HEK293T (cell line): ENCODE measurements around the gene LCLAT1.

Experiments used
- CTCF ChIA-PET: fragments of 350-600 bp; formaldehyde crosslinking; extraction: SDS; loops from one replicate; lab custom pipeline; 2021; ENCODE audit warnings: antibody characterized with exemption, inconsistent platforms; lab: Yijun Ruan, JAX
- POLR2A ChIA-PET: fragments of 350-600 bp; formaldehyde crosslinking; extraction: SDS; loops from one replicate; lab custom pipeline; 2020; ENCODE audit warnings: antibody characterized with exemption, inconsistent platforms; lab: Yijun Ruan, JAX
- DNase-seq: peaks from one replicate; pipeline ENCODE4 v3.0.0; 2012; ENCODE audit warnings: mixed read lengths; ENCODE audit errors: extremely low spot score
- ARNT ChIP-seq: fragments of 450-650 bp; IDR thresholded peaks from 2 replicates; pipeline ENCODE4 v1.6.1; 2017; ENCODE audit warnings: mild to moderate bottlenecking
- BHLHE40 ChIP-seq: fragments of 450-650 bp; IDR thresholded peaks from 2 replicates; pipeline ENCODE4 v1.6.1; 2016; ENCODE audit warnings: mild to moderate bottlenecking, moderate library complexity, borderline replicate concordance
- CTBP1 ChIP-seq: fragments of 450-650 bp; IDR thresholded peaks from 2 replicates; pipeline ENCODE4 v1.6.1; 2016; ENCODE audit warnings: borderline replicate concordance
- ELF4 ChIP-seq: fragments of 450-650 bp; IDR thresholded peaks from 2 replicates; pipeline ENCODE4 v1.6.1; 2017; ENCODE audit warnings: antibody characterized with exemption
- FOXA1 ChIP-seq: fragments of 450-650 bp; IDR thresholded peaks from 2 replicates; pipeline ENCODE4 v1.6.1; 2016; ENCODE audit warnings: mild to moderate bottlenecking
- FOXK2 ChIP-seq: fragments of 450-650 bp; IDR thresholded peaks from 2 replicates; pipeline ENCODE4 v1.6.1; 2016; ENCODE audit warnings: mild to moderate bottlenecking
- FOXM1 ChIP-seq: fragments of 450-650 bp; IDR thresholded peaks from 2 replicates; pipeline ENCODE4 v1.6.1; 2017; ENCODE audit warnings: mild to moderate bottlenecking, borderline replicate concordance
- HDGF ChIP-seq: fragments of 450-650 bp; IDR thresholded peaks from 2 replicates; pipeline ENCODE4 v1.6.1; 2017; ENCODE audit warnings: antibody characterized with exemption, borderline replicate concordance
- L3MBTL2 ChIP-seq: fragments of 450-650 bp; conservative IDR thresholded peaks from 2 replicates; pipeline ENCODE4 v1.6.1; 2016; ENCODE audit warnings: mild to moderate bottlenecking
- LEF1 ChIP-seq: fragments of 450-650 bp; IDR thresholded peaks from 2 replicates; pipeline ENCODE4 v1.6.1; 2017; ENCODE audit warnings: mild to moderate bottlenecking, borderline replicate concordance
- NFRKB ChIP-seq: fragments of 450-650 bp; IDR thresholded peaks from 2 replicates; pipeline ENCODE4 v1.6.1; 2016; ENCODE audit warnings: mild to moderate bottlenecking, moderate library complexity
- SP1 ChIP-seq: fragments of 450-650 bp; IDR thresholded peaks from 2 replicates; pipeline ENCODE4 v1.6.1; 2017
- SUZ12 ChIP-seq: fragments of 450-650 bp; IDR thresholded peaks from 2 replicates; pipeline ENCODE4 v1.6.1; 2016; ENCODE audit warnings: mild to moderate bottlenecking
- TARDBP ChIP-seq: fragments of 450-650 bp; IDR thresholded peaks from 2 replicates; pipeline ENCODE4 v1.6.1; 2016
- ZNF384 ChIP-seq: fragments of 450-650 bp; IDR thresholded peaks from 2 replicates; pipeline ENCODE4 v1.6.1; 2016
- TF ChIP-seq, protein P1 (sequence below): fragments of 450-650 bp; IDR thresholded peaks from 2 replicates; pipeline ENCODE4 v1.6.1; 2016

Gene LCLAT1

DNA sequence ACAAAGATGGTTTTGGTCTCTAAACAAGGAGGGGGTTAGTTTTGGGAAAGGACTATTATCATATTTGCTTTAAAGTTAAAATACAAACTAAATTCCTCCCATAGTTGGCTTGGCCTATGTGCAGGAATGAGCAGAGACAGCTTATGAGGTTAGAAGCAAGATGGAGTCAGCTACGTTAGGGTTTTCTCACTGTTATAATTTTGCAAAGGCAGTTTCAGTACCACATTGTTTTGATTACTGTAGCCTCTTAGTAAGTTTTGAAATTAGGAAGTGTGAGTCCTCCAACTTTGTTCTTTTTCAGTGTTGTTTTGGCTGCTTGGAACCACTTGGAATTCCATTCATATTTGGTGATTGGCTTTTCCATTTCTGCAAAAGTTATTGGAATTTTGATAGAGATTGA is 23.4 kb downstream of the LCLAT1 start:
- DNase-seq, result no peak
- TF ChIP-seq L3MBTL2, result no peak
- TF ChIP-seq FOXK2, result no peak
- ChIA-PET POLR2A (no interaction called here), CTCF (no interaction called here)

DNA sequence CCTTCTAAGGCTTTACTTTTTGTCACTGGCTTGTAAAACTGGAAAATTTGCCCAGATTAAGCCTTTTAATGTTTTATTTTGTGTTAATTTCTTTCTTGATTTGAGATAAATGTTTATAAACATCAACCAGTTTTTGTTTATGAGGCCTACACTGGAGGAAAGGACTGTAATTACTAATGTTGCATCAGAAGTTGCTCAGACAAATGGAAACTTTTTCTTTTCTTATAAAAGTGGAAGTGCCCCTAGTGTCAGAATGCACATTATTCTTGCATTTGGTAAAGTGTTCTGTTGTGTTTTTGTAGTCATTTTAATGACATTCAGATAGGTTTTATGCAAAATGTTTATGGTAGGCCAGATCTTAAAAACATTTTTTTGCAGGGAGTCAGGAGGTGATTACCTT is 25.3 kb downstream of the LCLAT1 start:
- ChIA-PET CTCF (no interaction called here), POLR2A (no interaction called here)

DNA sequence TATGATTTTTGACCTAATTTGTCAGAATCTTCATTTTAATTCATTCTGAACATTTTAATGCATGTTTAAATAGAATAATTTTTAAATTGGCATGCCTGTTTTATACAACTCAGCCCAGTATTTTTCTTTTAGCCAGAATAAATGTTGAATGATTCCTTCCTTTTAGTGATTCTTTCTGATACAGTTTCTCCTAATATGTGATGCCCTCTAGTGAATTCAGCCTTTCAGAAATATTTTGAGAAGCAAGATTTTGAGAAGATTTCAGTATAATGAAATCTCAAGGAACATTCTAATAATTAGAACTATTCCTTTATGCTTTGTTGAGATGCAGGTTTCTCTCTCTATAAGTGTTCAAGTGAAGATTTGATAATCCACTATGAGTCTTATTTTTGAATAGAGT is 28.5 kb downstream of the LCLAT1 start:
- no peak for DNase-seq
- TF ChIP-seq FOXM1 (no peak), SUZ12 (no peak)
- ChIA-PET POLR2A (no interaction called here), CTCF (interaction anchor here (1.0 kb wide), 1 partner anchor 9 kb away, joined by 4 read pairs; no protein-coding TSS in a partner anchor)

More for the DNA sequence above, 25.3 kb downstream of the LCLAT1 start:
- TF ChIP-seq ZNF384 (no peak), SP1 (no peak), ELF4 (no peak), FOXA1 (no peak), NFRKB (no peak), LEF1 (no peak), HDGF (no peak), BHLHE40 (no peak), L3MBTL2 (no peak), ARNT (no peak), TARDBP (no peak), FOXM1 (no peak), FOXK2 (no peak), CTBP1 (no peak), SUZ12 (no peak)
- TF ChIP-seq, protein P1, sequence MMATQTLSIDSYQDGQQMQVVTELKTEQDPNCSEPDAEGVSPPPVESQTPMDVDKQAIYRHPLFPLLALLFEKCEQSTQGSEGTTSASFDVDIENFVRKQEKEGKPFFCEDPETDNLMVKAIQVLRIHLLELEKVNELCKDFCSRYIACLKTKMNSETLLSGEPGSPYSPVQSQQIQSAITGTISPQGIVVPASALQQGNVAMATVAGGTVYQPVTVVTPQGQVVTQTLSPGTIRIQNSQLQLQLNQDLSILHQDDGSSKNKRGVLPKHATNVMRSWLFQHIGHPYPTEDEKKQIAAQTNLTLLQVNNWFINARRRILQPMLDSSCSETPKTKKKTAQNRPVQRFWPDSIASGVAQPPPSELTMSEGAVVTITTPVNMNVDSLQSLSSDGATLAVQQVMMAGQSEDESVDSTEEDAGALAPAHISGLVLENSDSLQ, result no peak
- DNase-seq, result no peak

DNA sequence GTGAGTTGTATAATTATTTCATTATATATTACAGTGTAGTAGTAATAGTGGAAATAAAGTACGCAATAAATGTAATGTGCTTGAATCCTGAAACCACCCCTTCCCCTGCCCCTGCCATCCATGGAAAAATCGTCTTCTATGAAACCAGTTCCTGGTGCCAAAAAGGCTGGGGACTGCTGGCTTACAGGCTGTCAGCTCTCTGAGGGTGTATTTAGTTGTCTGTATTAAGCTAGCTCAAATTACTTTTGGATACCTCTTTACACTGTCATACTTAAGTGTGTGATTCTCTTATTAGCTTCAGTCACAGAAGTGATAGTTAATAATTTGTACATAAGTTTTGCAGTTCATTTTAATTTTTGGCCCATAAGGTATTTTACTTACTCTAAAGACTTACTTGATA is 29.6 kb downstream of the LCLAT1 start:
- ChIA-PET POLR2A (no interaction called here), CTCF (interaction anchor here (1.0 kb wide), 1 partner anchor 10 kb away, joined by 4 read pairs; no protein-coding TSS in a partner anchor)
- no peak for TF ChIP-seq SUZ12
- no peak for TF ChIP-seq HDGF
- no peak for TF ChIP-seq LEF1
- TF ChIP-seq FOXM1, result no peak
- no peak for DNase-seq

DNA sequence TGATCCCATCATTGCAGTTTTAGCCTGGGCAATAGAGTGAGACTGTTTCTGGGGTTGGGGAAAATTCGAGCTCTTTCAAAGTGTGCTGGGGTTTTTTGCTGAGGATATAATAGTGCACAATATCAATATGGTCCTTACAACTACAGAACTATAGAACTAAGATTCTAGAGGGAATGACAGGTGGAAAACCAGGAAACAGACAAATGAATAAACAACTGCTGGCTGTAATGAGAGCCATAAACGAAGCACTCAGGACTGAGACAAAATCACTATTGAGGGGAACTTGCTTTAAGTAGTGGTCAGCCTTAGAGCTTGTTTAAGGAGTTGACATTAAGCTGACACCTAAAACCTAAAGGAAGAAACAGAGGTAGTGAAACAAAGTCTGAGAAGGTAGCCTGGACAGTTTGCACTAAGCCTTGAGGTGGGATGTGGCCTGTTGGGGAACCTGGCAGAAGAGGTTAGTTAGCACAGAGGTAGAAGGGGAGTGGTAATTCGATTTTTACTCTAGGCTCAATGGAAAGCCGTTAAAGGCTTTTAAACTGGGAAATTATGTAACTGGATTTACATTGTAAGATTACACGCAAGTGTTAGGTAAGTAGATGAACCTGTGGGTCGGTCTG is 33.8 kb downstream of the LCLAT1 start:
- CTCF ChIA-PET, result interaction anchor here (0.6 kb wide), 1 partner anchor 217 kb away, joined by 4 read pairs; no protein-coding TSS in a partner anchor
- no peak for DNase-seq
- POLR2A ChIA-PET, result no interaction called here
- TF ChIP-seq FOXM1, result no peak
- TF ChIP-seq ELF4, result no peak
- TF ChIP-seq CTBP1, result no peak
- TF ChIP-seq LEF1, result no peak
- no peak for TF ChIP-seq HDGF
- TF ChIP-seq FOXA1, result no peak
- TF ChIP-seq SP1, result no peak
- TF ChIP-seq TARDBP, result no peak
- TF ChIP-seq ARNT, result no peak
- TF ChIP-seq BHLHE40, result no peak
- TF ChIP-seq, protein P1, result no peak
- no peak for TF ChIP-seq FOXK2
- no peak for TF ChIP-seq L3MBTL2
- TF ChIP-seq ZNF384, result no peak
- no peak for TF ChIP-seq SUZ12
- no peak for TF ChIP-seq NFRKB

DNA sequence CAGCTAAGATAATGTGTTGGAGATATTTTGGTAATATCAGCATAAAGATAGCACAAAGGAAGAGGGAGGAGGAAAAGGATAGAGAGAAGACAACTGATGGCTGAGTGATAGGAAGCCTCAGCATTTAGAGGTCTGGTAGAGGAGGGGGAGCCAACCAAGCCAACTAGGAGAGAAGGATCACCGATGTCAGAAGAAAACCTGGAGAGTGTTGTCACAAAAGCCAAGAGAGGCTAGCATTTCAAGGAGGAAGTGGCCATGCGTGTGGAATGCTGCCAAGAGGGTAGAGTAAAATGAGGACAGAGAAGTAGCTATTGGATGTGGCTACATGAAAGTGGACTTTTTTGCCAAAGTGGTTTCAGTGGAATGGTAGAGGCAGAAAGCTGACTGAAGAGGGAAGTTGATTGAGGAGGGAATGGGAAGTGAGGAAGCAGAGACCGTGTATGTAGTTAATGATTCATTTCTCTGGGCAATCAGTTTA is 34.3 kb downstream of the LCLAT1 start:
- CTCF ChIA-PET, result no interaction called here

DNA sequence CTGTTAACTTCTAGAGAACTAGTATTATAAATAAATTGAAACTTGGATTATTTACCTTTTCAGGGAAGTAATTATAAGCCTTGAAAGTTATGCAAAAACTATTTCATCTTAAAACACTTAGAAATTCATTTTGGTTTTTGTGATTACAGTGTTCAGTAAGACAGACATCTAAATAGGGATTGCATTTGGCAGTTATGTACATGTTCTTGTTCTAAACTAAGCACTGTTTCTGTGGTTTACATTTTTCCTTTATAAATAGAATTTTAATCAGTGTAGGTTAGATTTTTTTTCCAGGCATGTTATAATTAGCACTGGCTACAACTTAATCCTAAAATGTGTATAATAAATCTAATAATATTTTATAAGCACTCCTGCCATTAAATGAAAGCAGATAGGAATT is 35.0 kb downstream of the LCLAT1 start:
- DNase-seq, result no peak
- CTCF ChIA-PET, result no interaction called here
- TF ChIP-seq, protein P1, result no peak
- no peak for TF ChIP-seq NFRKB
- no peak for TF ChIP-seq BHLHE40
- no peak for TF ChIP-seq FOXK2
- TF ChIP-seq FOXM1, result no peak
- TF ChIP-seq ZNF384, result no peak
- TF ChIP-seq LEF1, result no peak
- TF ChIP-seq TARDBP, result no peak
- no peak for TF ChIP-seq SP1
- TF ChIP-seq SUZ12, result no peak
- no peak for TF ChIP-seq HDGF
- TF ChIP-seq ELF4, result no peak
- TF ChIP-seq FOXA1, result no peak
- TF ChIP-seq ARNT, result no peak
- POLR2A ChIA-PET, result no interaction called here

More for the DNA sequence above, 34.3 kb downstream of the LCLAT1 start:
- no peak for TF ChIP-seq ELF4
- no peak for TF ChIP-seq SUZ12
- no peak for TF ChIP-seq L3MBTL2
- TF ChIP-seq FOXM1, result no peak
- TF ChIP-seq ZNF384, result no peak
- no peak for TF ChIP-seq FOXA1
- DNase-seq, result no peak
- POLR2A ChIA-PET, result no interaction called here
